DOHH2 (cell line): ENCODE data around the gene PEPD.

Source experiments
- EZH2phosphoT487 ChIP-seq: fragments of 200-600 bp; sonication (generic); IDR thresholded peaks from 2 replicates; pipeline ENCODE4 v1.6.1; 2017; ENCODE audit warnings: borderline replicate concordance, mild to moderate bottlenecking, antibody characterized with exemption, low read length, moderate library complexity, mixed read lengths
- TF ChIP-seq, protein P1 (sequence below): fragments of 200-600 bp; sonication (generic); IDR thresholded peaks from one replicate; pipeline ENCODE4 v1.5.1; 2014; ENCODE audit warnings: antibody characterized with exemption, mild to moderate bottlenecking, low read depth, low read length; ENCODE audit not compliant: poor library complexity, severe bottlenecking

- TF ChIP-seq, protein P1, sequence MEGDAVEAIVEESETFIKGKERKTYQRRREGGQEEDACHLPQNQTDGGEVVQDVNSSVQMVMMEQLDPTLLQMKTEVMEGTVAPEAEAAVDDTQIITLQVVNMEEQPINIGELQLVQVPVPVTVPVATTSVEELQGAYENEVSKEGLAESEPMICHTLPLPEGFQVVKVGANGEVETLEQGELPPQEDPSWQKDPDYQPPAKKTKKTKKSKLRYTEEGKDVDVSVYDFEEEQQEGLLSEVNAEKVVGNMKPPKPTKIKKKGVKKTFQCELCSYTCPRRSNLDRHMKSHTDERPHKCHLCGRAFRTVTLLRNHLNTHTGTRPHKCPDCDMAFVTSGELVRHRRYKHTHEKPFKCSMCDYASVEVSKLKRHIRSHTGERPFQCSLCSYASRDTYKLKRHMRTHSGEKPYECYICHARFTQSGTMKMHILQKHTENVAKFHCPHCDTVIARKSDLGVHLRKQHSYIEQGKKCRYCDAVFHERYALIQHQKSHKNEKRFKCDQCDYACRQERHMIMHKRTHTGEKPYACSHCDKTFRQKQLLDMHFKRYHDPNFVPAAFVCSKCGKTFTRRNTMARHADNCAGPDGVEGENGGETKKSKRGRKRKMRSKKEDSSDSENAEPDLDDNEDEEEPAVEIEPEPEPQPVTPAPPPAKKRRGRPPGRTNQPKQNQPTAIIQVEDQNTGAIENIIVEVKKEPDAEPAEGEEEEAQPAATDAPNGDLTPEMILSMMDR: no peak
- TF ChIP-seq EZH2phosphoT487: no peak
These were observed 94.8 kb downstream of the PEPD start for GRCh38 chr19:33426621-33427361.
